Activated effector memory CD4-positive, alpha-beta T cell treated with Interleukin-2 at 50 U/mL for 16 hours (primary cell): ENCODE results near the gene SLIT1.

Experiments
- DNase-seq: peaks from one replicate; pipeline ENCODE4 v3.0.0-alpha.2; 2020

SLIT1 gene

GRCh38 chr10:97078261-97078937 lies 107.4 kb downstream of the SLIT1 start:
- DNase-seq = no peak

DNA sequence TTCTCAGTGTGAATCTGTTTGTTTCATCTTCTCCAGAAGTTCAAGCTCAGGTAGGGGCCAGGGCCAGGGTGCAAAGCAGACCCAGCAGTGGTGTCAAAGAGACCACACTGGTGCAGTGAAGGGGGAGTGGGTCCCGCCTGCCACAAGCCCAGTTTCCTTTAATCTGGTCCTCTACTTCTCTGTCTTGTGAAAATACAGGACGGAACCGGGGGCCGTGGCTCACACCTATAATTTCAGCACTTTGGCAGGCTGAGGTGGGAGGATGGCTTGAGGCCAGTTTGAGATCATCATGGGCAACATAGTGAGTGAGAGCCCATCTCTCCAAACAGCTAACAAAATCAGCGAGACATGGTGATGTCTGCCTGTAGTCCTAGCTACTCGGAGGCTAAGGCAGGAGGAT lies 109.0 kb downstream of the SLIT1 start:
- no peak for DNase-seq

GRCh38 chr10:97075961-97076525 lies 109.7 kb downstream of the SLIT1 start:
- no peak for DNase-seq

DNA sequence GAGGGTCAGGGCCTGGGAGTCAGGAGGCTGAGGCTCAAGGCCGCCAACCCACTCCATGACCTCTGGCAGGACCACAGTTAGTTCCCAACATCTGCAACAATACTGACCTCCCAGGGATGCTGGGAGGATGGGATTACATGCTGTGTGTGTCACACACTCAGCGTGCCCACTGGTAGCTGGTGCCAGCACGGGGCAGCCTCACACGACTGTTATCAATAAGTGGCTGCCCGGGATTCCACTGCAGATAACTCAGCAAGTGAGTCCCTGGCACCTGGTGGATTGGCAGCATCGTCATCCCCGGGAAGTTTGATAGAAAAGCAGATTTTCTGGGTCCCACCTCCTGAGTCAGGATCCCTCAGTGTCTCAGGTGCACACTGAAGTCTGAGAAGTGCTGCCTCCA lies 110.3 kb downstream of the SLIT1 start:
- no peak for DNase-seq

DNA sequence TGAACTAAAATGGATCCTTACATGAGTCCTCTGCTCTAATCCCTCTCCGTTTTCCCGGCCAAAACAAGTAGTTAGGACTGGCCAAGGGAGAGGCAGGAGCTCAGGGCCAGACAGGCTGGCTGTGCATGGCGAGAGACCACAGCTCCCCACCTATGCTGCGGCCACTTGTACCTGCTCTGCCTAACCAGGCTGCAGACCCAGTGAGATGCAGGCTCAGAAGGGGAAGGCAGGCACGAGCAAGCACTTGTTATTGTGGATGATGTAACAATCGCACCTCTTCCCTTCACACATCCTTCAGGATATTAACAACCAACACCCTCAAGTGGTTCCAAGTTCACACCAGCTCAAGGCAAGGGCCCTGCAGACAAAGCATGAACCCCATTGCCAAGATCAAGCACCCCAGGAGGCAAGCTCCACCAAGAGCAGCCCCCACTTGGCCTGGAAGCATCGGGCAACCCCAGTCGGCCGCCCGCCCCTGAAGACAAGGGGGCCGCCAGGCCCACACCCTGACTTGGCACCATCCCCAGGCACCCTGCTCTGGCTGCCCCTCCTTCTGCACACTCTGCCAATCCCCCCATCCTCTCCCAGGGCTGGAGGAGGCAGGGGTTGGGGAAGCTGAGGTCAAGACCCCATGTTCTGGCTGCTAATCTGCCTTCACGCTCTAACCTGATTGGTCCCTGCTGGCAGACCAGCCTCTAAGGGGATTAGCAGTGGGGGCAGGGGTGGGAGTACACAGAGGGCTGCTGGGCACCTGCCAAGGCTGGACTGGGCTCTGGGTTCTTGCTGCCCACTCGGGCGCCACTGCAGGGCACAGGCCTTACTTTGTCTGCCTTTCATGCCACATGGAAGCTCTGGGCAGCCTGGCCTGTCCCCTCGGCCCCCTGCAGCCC lies 111.3 kb downstream of the SLIT1 start:
- DNase-seq = no peak

GRCh38 chr10:97072851-97073665 lies 112.7 kb downstream of the SLIT1 start:
- DNase-seq = peak; percentile 54

- DNase-seq = no peak
Observed at GRCh38 chr10:97071496-97071895, 114.3 kb downstream of the SLIT1 start.

DNA sequence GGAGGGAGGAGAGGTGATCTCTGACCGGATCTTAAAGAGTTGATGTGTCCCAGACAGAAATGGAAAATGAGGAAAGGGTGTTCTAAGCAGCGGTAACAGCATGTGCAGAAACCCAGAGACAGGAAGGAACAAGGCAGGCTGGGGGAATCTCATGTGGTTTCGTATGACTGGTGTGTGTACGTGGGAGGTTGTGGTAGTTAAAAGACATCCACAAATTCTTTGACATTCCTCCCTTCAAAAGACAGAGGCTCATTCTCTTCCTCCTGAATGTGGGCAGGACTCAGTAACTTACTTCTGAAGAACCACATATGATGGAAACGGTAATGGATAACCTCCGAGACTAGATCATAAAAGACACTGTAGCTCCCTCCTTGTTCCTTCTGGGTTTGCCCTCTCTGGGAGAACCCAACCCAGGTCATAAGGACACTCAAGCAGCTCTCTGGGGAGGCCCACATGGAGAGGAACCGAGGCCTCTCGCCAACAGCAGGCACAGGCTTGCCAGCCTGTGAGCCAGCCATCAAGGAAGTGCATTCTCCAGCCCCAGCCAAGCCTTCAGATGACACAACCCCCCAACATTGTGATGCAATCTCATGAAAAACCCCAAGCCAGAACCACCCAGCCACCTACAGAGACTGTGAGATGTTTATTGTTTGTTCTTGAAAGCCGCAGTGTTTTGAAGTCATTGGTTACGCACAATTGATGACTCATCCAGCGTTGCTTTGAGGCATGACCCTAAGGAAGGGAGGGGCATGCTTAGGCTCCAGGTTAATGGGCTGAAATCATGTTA lies 116.0 kb downstream of the SLIT1 start:
- DNase-seq = no peak

DNA sequence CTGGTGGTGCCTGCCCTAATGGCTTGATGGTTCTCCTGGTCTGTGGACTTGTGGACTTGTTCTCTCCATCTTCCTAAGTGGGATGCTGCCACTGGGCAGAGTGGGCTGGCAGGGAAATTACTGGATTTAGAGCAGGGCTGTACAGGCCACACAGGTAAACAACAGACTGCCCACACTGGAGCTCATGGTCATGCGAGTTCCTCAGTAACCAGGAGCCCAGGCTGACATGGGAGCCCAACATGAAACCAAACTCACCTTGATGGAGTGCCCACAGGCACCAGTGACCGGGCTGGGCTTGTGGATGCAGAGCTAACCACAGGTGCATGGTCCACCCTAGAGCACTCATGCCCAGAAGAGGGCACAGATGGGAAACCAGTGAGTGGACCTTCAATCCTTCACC lies 116.7 kb downstream of the SLIT1 start:
- no peak for DNase-seq

- DNase-seq = no peak
Observed at GRCh38 chr10:97067716-97068391, 117.9 kb downstream of the SLIT1 start.

- no peak for DNase-seq
Observed at GRCh38 chr10:97066877-97067555, 118.7 kb downstream of the SLIT1 start.

DNA sequence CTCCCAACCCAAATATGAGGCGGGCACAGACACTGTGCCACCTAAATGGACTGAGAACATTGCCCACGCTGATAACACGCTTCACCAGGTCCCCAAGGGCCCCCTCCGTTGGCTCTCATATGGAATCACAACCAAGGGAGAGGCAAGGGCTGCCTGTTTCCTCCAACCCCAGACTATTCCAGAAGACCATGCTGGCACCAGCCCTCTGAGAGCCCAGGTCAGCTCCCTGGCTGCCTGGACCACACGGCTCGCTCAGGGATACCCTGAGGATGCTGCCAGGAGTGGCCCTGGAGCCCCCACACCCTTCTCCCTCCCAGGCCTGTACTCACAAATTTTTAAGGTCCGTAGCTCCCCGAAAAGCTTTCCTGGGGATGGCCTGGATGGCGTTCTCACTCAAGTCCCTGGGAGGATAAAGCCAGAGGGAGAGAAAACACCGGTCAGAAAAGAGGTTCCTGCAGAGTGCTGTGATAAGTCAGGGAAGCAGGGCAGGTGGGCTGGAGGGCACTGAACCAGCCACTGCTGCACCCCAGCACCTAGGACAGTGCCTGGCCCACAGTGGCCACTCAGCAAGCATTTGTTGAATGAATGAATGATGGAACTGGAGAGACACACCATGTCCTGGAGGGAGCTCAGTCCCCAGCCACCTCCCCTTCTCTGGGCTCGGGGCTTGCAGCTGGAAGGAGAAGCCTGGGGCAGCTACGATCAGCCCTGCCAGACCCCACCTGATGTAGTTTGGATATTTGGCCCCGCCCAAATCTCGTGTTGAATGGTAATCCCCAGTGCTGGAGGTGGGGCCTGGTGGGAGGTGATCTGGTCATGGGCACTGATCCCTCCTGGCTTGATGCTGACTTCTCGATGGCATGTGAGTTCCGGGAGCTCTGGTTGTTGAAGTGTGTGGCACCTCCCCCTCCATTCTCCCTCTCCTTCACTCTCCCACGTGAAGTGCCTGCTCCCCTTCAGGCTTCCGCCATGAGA lies 119.8 kb downstream of the SLIT1 start:
- no peak for DNase-seq

DNA sequence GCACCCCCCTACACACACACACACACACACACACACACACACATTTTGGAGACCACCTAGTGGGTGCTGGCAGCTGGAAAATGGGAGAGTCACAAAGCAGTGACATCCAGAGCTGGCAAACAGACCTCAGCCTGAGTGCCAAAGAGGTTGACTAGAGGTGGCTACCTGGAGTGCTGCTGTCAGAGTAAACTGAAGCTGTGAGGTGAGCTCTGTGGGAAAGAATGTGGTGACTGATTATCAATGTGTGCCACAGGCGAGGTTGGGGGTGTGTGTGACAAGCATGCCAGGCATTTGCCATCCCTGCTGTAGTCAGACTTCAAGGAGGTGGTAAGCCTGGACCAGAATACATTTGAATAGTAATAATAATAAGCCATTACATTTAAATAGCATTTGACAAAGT lies 120.6 kb downstream of the SLIT1 start:
- DNase-seq = no peak

DNA sequence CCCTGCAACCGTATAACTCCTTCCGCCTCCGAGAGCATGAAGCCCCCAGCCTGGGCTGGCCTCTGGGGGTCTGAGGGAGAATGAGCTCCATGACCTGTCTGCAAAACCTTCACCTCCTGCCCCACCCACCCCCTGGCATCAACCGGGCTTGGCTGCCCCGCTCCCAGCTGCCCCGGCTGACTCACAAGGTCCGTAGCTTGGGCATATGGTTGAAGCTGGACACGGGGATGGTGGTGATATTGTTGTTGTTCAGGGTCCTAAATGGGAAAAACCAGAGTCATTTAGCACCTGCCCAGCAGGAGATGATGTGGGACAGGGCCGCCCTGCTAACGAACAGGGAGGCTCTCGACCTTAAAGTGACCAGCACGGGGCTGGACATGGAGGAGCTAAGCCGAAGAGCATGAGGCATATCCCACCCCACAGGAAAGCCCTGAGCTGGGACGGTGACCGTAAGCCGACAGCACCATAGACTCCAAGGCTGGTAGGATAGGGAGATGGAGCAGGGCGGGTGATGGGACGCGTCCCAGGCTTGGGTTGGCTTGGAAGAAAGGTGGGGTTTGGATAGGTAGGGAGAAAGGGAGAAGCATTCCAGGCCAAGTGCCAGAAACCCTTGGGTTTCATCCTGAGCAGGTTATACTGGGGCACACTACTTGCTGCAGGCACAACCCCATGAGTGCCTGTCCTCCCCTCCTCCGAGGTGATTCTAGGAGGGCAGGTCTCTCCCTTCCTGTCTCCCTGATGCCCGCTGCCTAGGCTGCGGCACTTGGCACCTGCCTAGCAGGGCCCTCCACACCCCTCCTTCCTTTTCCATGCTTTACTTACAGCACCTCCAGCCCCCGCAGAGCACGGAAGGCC lies 121.5 kb downstream of the SLIT1 start:
- DNase-seq = no peak

DNA sequence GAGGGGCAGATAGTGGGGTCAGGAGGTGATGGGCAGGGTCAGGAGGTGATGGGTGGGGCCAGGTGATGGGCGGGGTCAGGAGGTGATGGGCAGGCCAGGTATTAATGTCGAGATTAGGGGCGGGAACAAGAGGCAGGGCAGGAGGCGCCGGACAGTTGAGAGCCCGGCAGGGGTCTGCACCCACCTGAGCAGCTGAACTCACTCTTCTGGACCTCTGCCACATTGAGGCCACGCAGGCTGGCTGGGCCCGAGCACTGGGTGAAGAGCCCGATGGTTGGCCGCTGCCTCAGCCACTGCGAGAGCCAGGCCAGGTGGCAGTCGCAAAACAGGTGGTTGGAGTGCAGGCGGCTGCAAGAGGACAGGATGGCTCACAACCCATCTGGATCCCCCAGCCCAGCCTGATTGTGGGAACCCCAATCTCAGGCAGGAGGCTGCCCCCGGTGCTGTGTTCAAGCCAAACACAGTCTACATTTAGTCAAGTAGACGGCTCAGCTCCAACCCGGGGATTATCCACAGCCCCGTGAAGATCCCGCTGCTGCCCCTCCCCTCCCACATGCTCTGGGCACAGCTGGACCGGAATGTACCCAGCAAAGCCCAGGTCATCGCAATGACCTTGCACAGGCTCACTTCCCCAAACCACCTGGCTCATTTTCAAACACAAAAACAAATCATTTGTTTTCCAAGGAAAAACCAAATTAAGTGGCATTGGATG lies 122.3 kb downstream of the SLIT1 start:
- DNase-seq = no peak

DNA sequence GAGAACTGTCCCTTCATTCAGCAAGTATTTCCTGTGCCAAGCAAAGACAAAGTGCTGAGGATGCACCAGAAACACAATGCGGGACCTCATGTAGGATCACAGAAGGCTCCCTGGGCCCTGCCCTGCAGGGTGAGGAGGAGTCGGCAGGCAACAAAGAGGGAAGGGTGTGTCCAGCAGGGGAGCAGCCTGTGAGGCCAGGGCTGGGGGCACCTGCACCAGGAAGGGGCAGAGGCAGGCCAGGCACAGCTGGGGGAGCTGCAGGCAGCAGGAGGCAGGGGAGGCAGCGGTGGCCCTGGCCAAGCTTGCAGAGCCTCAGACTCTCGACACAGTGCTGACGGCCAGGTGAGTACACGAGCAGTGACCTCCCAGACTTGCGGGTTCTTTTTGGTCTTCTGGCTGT lies 123.3 kb downstream of the SLIT1 start:
- no peak for DNase-seq

DNA sequence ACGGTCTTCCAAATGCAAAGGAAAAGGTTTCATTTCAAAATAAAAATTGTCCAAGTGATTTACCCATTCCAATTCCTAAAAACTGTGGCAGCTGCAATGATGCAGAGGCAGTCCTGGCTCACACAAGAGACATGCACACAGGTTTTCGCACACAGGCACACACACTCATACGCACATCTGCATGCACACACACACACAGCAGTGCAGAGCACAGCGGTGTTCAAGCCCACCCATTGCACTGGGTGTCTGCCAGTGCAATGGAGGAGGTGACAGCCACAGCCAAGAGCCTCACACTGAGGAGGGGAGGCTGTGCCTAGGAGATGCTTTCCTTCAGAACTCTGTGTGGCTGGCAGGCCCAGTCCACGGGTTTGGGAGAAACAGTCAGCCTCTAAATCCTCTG lies 123.7 kb downstream of the SLIT1 start:
- DNase-seq = no peak

DNA sequence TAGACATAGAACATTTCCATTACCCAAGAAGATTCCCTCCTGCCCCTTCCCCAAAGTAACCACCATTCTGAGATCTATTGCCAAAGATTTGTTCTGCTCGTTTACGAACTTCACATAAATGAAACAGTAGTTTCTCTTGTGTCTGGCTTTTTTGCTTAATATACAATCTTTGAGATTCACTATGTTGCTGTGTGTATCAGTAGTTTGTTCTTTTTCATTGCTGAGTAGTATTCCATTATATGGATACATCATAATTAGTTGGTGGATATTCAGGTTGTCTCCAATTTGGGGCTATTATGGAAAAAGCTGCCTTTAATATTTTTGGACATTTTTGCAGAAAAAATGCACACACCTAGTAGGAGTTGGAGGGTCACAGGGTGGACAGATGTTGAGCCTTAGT lies 124.3 kb downstream of the SLIT1 start:
- DNase-seq = no peak
